Measurements from ENCODE around the gene CAMTA1. TPM values are rescaled to one million over a fixed set of nuclear protein-coding genes. Genes with fewer than 3 reads are reported as not detected.

Gene CAMTA1
- total and polyA plus RNA-seq, 8 donors, result 42.8 to 213 (median 118) TPM

GRCh38 chr1:7190261-7190660 lies 405.0 kb downstream of the CAMTA1 start:
- whole genome bisulfite sequencing, 5 donors, result 86 to 94% (median 89%) methylated on average over 3 of the region's 3 CpGs
- intact Hi-C loops (cut with DNase I; ENCODE audit: low total_unique reads), result no loop called here

GRCh38 chr1:7192453-7192852 lies 407.2 kb downstream of the CAMTA1 start:
- DNase-seq, result no peak
- TF ChIP-seq EP300 (IDR thresholded peaks at IDR 0.05), result no peak
- no peak for TF ChIP-seq POLR2AphosphoS5 (IDR thresholded peaks at IDR 0.05)
- TF ChIP-seq CTCF (IDR thresholded peaks at IDR 0.05), result no peak
- no peaks in the 10 kb centered on the region for H3K4me1 ChIP-seq
- no peaks in the 10 kb centered on the region for H3K27me3 ChIP-seq
- no peaks in the 10 kb centered on the region for H3K9me3 ChIP-seq
- intact Hi-C loops (cut with DNase I; ENCODE audit: low total_unique reads), result no loop called here
- no peak overlapping the region for H3K4me3 ChIP-seq
- H3K27ac ChIP-seq, result no peak overlapping the region
- no peaks in the 10 kb centered on the region for H3K36me3 ChIP-seq
- 84 to 95% (median 93%) methylated on average over 8 to 10 of the region's 10 CpGs for WGBS, 5 donors

More at GRCh38 chr1:7190261-7190660, 405.0 kb downstream of the CAMTA1 start:
- Histone ChIP-seq H3K27ac (no peak overlapping the region), H3K27me3 (peaks cover 0 to 8% (median 0%) of the 10 kb centered on the region in 3 donors), H3K4me3 (no peak overlapping the region), H3K9me3 (no peaks in the 10 kb centered on the region), H3K36me3 (no peaks in the 10 kb centered on the region), H3K4me1 (no peaks in the 10 kb centered on the region)
- no peak for DNase-seq
- no peak for TF ChIP-seq EP300 (IDR thresholded peaks at IDR 0.05)
- no peak for TF ChIP-seq POLR2AphosphoS5 (IDR thresholded peaks at IDR 0.05)
- TF ChIP-seq CTCF (IDR thresholded peaks at IDR 0.05), result no peak
- no peak for TF ChIP-seq POLR2A (IDR thresholded peaks at IDR 0.05)

GRCh38 chr1:7196036-7196911 lies 411.0 kb downstream of the CAMTA1 start:
- intact Hi-C loops (cut with DNase I; ENCODE audit: low total_unique reads), result no loop called here
- Histone ChIP-seq H3K36me3 (no peaks in the 10 kb centered on the region), H3K27me3 (peaks cover 0 to 21% (median 6%) of the 10 kb centered on the region in 3 donors), H3K27ac (no peak overlapping the region), H3K9me3 (no peaks in the 10 kb centered on the region), H3K4me3 (no peak overlapping the region), H3K4me1 (no peaks in the 10 kb centered on the region)
- TF ChIP-seq CTCF (IDR thresholded peaks at IDR 0.05), result no peak
- TF ChIP-seq EP300 (IDR thresholded peaks at IDR 0.05), result no peak
- no peak for TF ChIP-seq POLR2A (IDR thresholded peaks at IDR 0.05)
- TF ChIP-seq POLR2AphosphoS5 (IDR thresholded peaks at IDR 0.05), result no peak
- no peak for DNase-seq
- 52 to 67% (median 55%) methylated on average over 7 of the region's 7 CpGs for WGBS, 5 donors

- H3K4me3 ChIP-seq, result no peak overlapping the region
- no peak for DNase-seq
- H3K27ac ChIP-seq, result no peak overlapping the region
- H3K36me3 ChIP-seq, result no peaks in the 10 kb centered on the region
- TF ChIP-seq CTCF (IDR thresholded peaks at IDR 0.05) (no peak), POLR2A (IDR thresholded peaks at IDR 0.05) (no peak), EP300 (IDR thresholded peaks at IDR 0.05) (no peak), POLR2AphosphoS5 (IDR thresholded peaks at IDR 0.05) (no peak)
- intact Hi-C loops (cut with DNase I; ENCODE audit: low total_unique reads), result no loop called here
- no peaks in the 10 kb centered on the region for H3K4me1 ChIP-seq
- H3K27me3 ChIP-seq, result peaks cover 0 to 21% (median 6%) of the 10 kb centered on the region in 3 donors
- 47 to 66% (median 62%) methylated on average over 5 of the region's 5 CpGs for WGBS, 5 donors
- H3K9me3 ChIP-seq, result no peaks in the 10 kb centered on the region
These were observed 413.4 kb downstream of the CAMTA1 start for GRCh38 chr1:7198664-7199063.

Data from stomach (tissue), 9 donors.